SU-DHL-6 (cell line): ENCODE data around the gene SGIP1.

ENCODE experiments used
- H2AFZ ChIP-seq: fragments of 200-600 bp; sonication (generic); 2 replicates; pipeline ENCODE4 v1.6.1; 2014; ENCODE audit warnings: low read depth, mild to moderate bottlenecking, moderate library complexity, mixed read lengths, antibody characterized with exemption, low read length; ENCODE audit not compliant: severe bottlenecking
- H3F3A ChIP-seq: fragments of 200-600 bp; shearing (Covaris generic); 2 replicates; pipeline ENCODE4 v1.6.0; 2016; ENCODE audit warnings: antibody characterized with exemption, mild to moderate bottlenecking; ENCODE audit not compliant: insufficient read depth
- H3K27ac ChIP-seq: fragments of 200-600 bp; sonication (generic); 2 replicates; pipeline ENCODE4 v1.5.1; 2016; ENCODE audit warnings: low read depth, mild to moderate bottlenecking, low read length, moderate library complexity, mixed read lengths
- H3K27me3 ChIP-seq: fragments of 200-600 bp; sonication (generic), shearing (Covaris generic); 2 replicates; pipeline ENCODE4 v1.6.0; 2014; ENCODE audit warnings: mild to moderate bottlenecking, low read length
- H3K36me3 ChIP-seq: fragments of 200-600 bp; sonication (generic); 2 replicates; pipeline ENCODE4 v1.6.1; 2014; ENCODE audit warnings: mild to moderate bottlenecking, low read length, mixed read lengths
- H3K4me2 ChIP-seq: fragments of 300-600, 200-600 bp; shearing (Covaris generic), sonication (generic); 2 replicates; pipeline ENCODE4 v1.6.0; 2014; ENCODE audit warnings: low read length, low read depth, mild to moderate bottlenecking; ENCODE audit not compliant: poor library complexity, severe bottlenecking
- H3K4me3 ChIP-seq: fragments of 200-600 bp; sonication (generic); 2 replicates; pipeline ENCODE4 v1.5.1; 2014; ENCODE audit warnings: antibody characterized with exemption, low read length, mild to moderate bottlenecking, mixed read lengths; ENCODE audit not compliant: insufficient read depth, poor library complexity, severe bottlenecking
- H3K79me2 ChIP-seq: fragments of 200-600 bp; sonication (generic); 2 replicates; pipeline ENCODE4 v1.6.1; 2014; ENCODE audit warnings: mild to moderate bottlenecking, low read length, moderate library complexity; ENCODE audit not compliant: insufficient read depth
- H3K9ac ChIP-seq: fragments of 200-600 bp; sonication (generic); 2 replicates; pipeline ENCODE4 v1.7.0; 2014; ENCODE audit warnings: mild to moderate bottlenecking, low read length
- H3K9me2 ChIP-seq: fragments of 200-600 bp; sonication (generic); replicated peaks from 2 replicates; pipeline ENCODE4 v1.6.1; 2014; ENCODE audit warnings: low read length; ENCODE audit not compliant: insufficient read depth
- H3K9me3 ChIP-seq: fragments of 200-600 bp; sonication (generic); 2 replicates; pipeline ENCODE4 v1.6.1; 2014; ENCODE audit warnings: low read length, mixed read lengths; ENCODE audit not compliant: insufficient read depth
- H4K20me1 ChIP-seq: fragments of 200-600 bp; sonication (generic); 2 replicates; pipeline ENCODE4 v1.6.1; 2014; ENCODE audit warnings: low read depth, mild to moderate bottlenecking, antibody characterized with exemption, low read length, moderate library complexity, mixed read lengths
- CTCF ChIP-seq: fragments of 200-600 bp; sonication (generic); IDR thresholded peaks from one replicate; pipeline ENCODE4 v1.5.1; 2017; ENCODE audit warnings: antibody characterized with exemption, mild to moderate bottlenecking, low read length, moderate library complexity; ENCODE audit not compliant: insufficient read depth, poor library complexity, severe bottlenecking
- EZH2phosphoT487 ChIP-seq: fragments of 200-600 bp; sonication (generic), shearing (Covaris generic); conservative IDR thresholded peaks from 2 replicates; pipeline ENCODE4 v1.6.1; 2018; ENCODE audit warnings: mild to moderate bottlenecking, antibody characterized with exemption, low read length, moderate library complexity, mixed read lengths

Gene SGIP1

GRCh38 chr1:66711420-66711819 is 177.5 kb downstream of the SGIP1 start:
- no peak overlapping the region for H3K4me2 ChIP-seq
- no peaks in the 10 kb centered on the region for H3K27me3 ChIP-seq
- no peaks in the 10 kb centered on the region for H3K79me2 ChIP-seq
- no peak overlapping the region for H3K9ac ChIP-seq
- no peaks in the 10 kb centered on the region for H3K9me3 ChIP-seq
- no peaks in the 10 kb centered on the region for H3K9me2 ChIP-seq
- H2AFZ ChIP-seq = no peak overlapping the region
- no peak overlapping the region for H3K27ac ChIP-seq
- H3K36me3 ChIP-seq = no peaks in the 10 kb centered on the region
- H3F3A ChIP-seq = no peaks in the 10 kb centered on the region
- TF ChIP-seq CTCF = no peak
- no peak for TF ChIP-seq EZH2phosphoT487
- H3K4me3 ChIP-seq = no peak overlapping the region
- H4K20me1 ChIP-seq = no peaks in the 10 kb centered on the region

DNA sequence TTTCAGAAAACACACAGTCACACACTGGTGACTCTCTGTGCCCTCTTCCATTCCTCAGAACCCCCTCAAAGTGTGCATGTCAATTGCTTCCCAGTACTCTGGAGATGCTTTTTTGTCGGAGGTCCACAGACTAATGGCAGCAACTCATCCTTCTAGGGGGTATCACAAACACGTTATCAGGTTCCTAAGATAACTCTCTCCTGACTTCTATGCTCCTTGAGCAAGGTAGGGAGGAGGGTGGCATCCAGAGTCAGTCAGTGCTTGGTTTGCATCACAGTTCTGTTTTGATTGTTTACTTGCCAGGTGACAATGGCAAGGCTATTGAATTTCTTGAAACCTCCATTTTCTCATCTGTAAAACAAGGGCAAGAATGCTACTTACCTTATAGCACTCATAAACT is 178.9 kb downstream of the SGIP1 start:
- Histone ChIP-seq H3K27me3 (no peaks in the 10 kb centered on the region), H3K9ac (no peak overlapping the region), H3K9me2 (no peaks in the 10 kb centered on the region), H4K20me1 (no peaks in the 10 kb centered on the region), H3K27ac (no peak overlapping the region), H3K9me3 (no peaks in the 10 kb centered on the region), H3K4me3 (no peak overlapping the region), H3K36me3 (no peaks in the 10 kb centered on the region), H3F3A (no peaks in the 10 kb centered on the region), H2AFZ (no peak overlapping the region), H3K4me2 (no peak overlapping the region), H3K79me2 (no peaks in the 10 kb centered on the region)
- no peak for TF ChIP-seq EZH2phosphoT487
- TF ChIP-seq CTCF = no peak

GRCh38 chr1:66723985-66724384 is 190.0 kb downstream of the SGIP1 start:
- Histone ChIP-seq H3K9me3 (no peaks in the 10 kb centered on the region), H3K36me3 (no peaks in the 10 kb centered on the region), H3K4me3 (no peak overlapping the region), H3K9ac (no peak overlapping the region), H2AFZ (no peak overlapping the region), H4K20me1 (no peaks in the 10 kb centered on the region), H3K27me3 (no peaks in the 10 kb centered on the region; the same call in 1 of the 2 replicates), H3K27ac (no peak overlapping the region), H3K4me2 (no peak overlapping the region), H3F3A (no peaks in the 10 kb centered on the region), H3K9me2 (no peaks in the 10 kb centered on the region), H3K79me2 (no peaks in the 10 kb centered on the region)
- TF ChIP-seq EZH2phosphoT487 = no peak
- no peak for TF ChIP-seq CTCF
